Esophagus squamous epithelium (tissue), 4 donors: Measurements from ENCODE around the gene KLHL14.

Experiments
- CTCF ChIP-seq, 6 experiments: fragments of 450-650 bp in 4 of 6; fragments of 200-600 bp in 2 of 6; sonication (generic) in 2 of 6; IDR thresholded peaks; one replicate each; pipeline ENCODE4 v1.5.1; 2016 to 2019; ENCODE audit warnings: antibody characterized with exemption in 6 of 6, mild to moderate bottlenecking in 4 of 6, moderate library complexity in 4 of 6
- POLR2A ChIP-seq, 4 donors: fragments of 450-650 bp; IDR thresholded peaks; one replicate each; pipeline ENCODE4 v1.6.1; 2017; ENCODE audit warnings: antibody characterized with exemption in 4 of 4, mild to moderate bottlenecking in 4 of 4, moderate library complexity in 3 of 4

- TF ChIP-seq CTCF (IDR thresholded peaks at IDR 0.05) (no peak), POLR2A (IDR thresholded peaks at IDR 0.05) (no peak)
Measured at GRCh38 chr18:32759611-32760167, 13.1 kb downstream of the KLHL14 start.
